ENCODE measurements around the gene TSHR.
"Not testable (repeated sequence)": the region's sequence is repeated elsewhere in the genome, so short reads cannot be mapped to it uniquely, and the experiment has no call there.

TSHR gene

GRCh38 chr14:81001447-81001846, 46.0 kb downstream of the TSHR start:
- no peak for DNase-seq

- DNase-seq = no peak
These were observed 49.2 kb downstream of the TSHR start for GRCh38 chr14:81004575-81004974.

GRCh38 chr14:81005540-81006228, 50.3 kb downstream of the TSHR start:
- DNase-seq = no peak

GRCh38 chr14:81006266-81006665, 50.8 kb downstream of the TSHR start:
- no peak for DNase-seq

GRCh38 chr14:81007131-81007530, 51.7 kb downstream of the TSHR start:
- no peak for DNase-seq

- DNase-seq = no peak
These were observed 53.9 kb downstream of the TSHR start for GRCh38 chr14:81009346-81009745.

- no peak for DNase-seq
These were observed 62.8 kb downstream of the TSHR start for GRCh38 chr14:81018251-81018650.

- DNase-seq = no peak
These were observed 63.3 kb downstream of the TSHR start for GRCh38 chr14:81018684-81019083.

- not testable (repeated sequence) for DNase-seq
These were observed 63.7 kb downstream of the TSHR start for GRCh38 chr14:81019113-81019512.

- DNase-seq = no peak
These were observed 67.8 kb downstream of the TSHR start for GRCh38 chr14:81023095-81023710.

GRCh38 chr14:81028461-81028860, 73.0 kb downstream of the TSHR start:
- DNase-seq = no peak

- no peak for DNase-seq
These were observed 76.1 kb downstream of the TSHR start for GRCh38 chr14:81031488-81031887.

GRCh38 chr14:81033698-81034240, 78.3 kb downstream of the TSHR start:
- no peak for DNase-seq

- no peak for DNase-seq
These were observed 87.0 kb downstream of the TSHR start for GRCh38 chr14:81042438-81042837.

- no peak for DNase-seq
These were observed 96.1 kb downstream of the TSHR start for GRCh38 chr14:81051547-81051946.

- DNase-seq = not testable (repeated sequence)
These were observed 98.6 kb downstream of the TSHR start for GRCh38 chr14:81054057-81054456.

- no peak for DNase-seq
These were observed 100.5 kb downstream of the TSHR start for GRCh38 chr14:81055971-81056370.

GRCh38 chr14:81062380-81062779, 107.0 kb downstream of the TSHR start:
- DNase-seq = no peak

- DNase-seq = no peak
These were observed 107.4 kb downstream of the TSHR start for GRCh38 chr14:81062816-81063215.

GRCh38 chr14:81066672-81067071, 111.3 kb downstream of the TSHR start:
- DNase-seq = no peak

- DNase-seq = no peak
These were observed 111.7 kb downstream of the TSHR start for GRCh38 chr14:81067156-81067555.

GRCh38 chr14:81068176-81068782, 112.9 kb downstream of the TSHR start:
- no peak for DNase-seq

- DNase-seq = no peak
These were observed 115.1 kb downstream of the TSHR start for GRCh38 chr14:81070511-81070910.

GRCh38 chr14:81085596-81085995, 130.2 kb downstream of the TSHR start:
- no peak for DNase-seq
